ENCODE results near the gene TAF3.
"Not testable (repeated sequence)": the region's sequence is repeated elsewhere in the genome, so short reads cannot be mapped to it uniquely, and the experiment has no call there.

TAF3 gene

GRCh38 chr10:7818295-7819120, at the start of gene TAF3:
Gene TAF3, plus strand, starts transcription at chr10:7818505. Its CDS starts 205 bp downstream, at chr10:7818710.
- DNase-seq (ENCODE audit: low read depth): peak; percentile 29

- DNase-seq (ENCODE audit: low read depth): no peak
Measured at GRCh38 chr10:7773845-7774801, 44.2 kb upstream of the TAF3 start.

- DNase-seq (ENCODE audit: low read depth): no peak
Measured at GRCh38 chr10:7776777-7777176, 41.5 kb upstream of the TAF3 start.

- not testable (repeated sequence) for DNase-seq (ENCODE audit: low read depth)
Measured at GRCh38 chr10:7782194-7782593, 36.1 kb upstream of the TAF3 start.

- no peak for DNase-seq (ENCODE audit: low read depth)
Measured at GRCh38 chr10:7786430-7786829, 31.9 kb upstream of the TAF3 start.

- DNase-seq (ENCODE audit: low read depth): no peak
Measured at GRCh38 chr10:7787150-7787856, 31.0 kb upstream of the TAF3 start.

GRCh38 chr10:7787857-7788638, 30.3 kb upstream of the TAF3 start, which contains the start of the genes ATP5F1C and KIN:
Gene ATP5F1C, plus strand, starts transcription at chr10:7788177. Its CDS starts 31 bp downstream, at chr10:7788208.
Gene KIN, minus strand, starts transcription at chr10:7787993. Its CDS starts 60 bp downstream, at chr10:7787933.
- DNase-seq (ENCODE audit: low read depth): peak; percentile 82

- no peak for DNase-seq (ENCODE audit: low read depth)
Measured at GRCh38 chr10:7788639-7789286, 29.5 kb upstream of the TAF3 start.

GRCh38 chr10:7789390-7789789, 28.9 kb upstream of the TAF3 start:
- DNase-seq (ENCODE audit: low read depth): no peak

GRCh38 chr10:7792541-7792940, 25.8 kb upstream of the TAF3 start:
- DNase-seq (ENCODE audit: low read depth): no peak

GRCh38 chr10:7794251-7795026, 23.9 kb upstream of the TAF3 start:
- DNase-seq (ENCODE audit: low read depth): no peak

GRCh38 chr10:7795605-7796004, 22.7 kb upstream of the TAF3 start:
- DNase-seq (ENCODE audit: low read depth): no peak

- no peak for DNase-seq (ENCODE audit: low read depth)
Measured at GRCh38 chr10:7797582-7797981, 20.7 kb upstream of the TAF3 start.

GRCh38 chr10:7802606-7803005, 15.7 kb upstream of the TAF3 start:
- DNase-seq (ENCODE audit: low read depth): no peak

GRCh38 chr10:7804216-7804615, 14.1 kb upstream of the TAF3 start:
- DNase-seq (ENCODE audit: low read depth): no peak

- no peak for DNase-seq (ENCODE audit: low read depth)
Measured at GRCh38 chr10:7804741-7805140, 13.6 kb upstream of the TAF3 start.

GRCh38 chr10:7808686-7809267, 9.5 kb upstream of the TAF3 start:
- no peak for DNase-seq (ENCODE audit: low read depth)

GRCh38 chr10:7810443-7810842, 7.9 kb upstream of the TAF3 start:
- no peak for DNase-seq (ENCODE audit: low read depth)

GRCh38 chr10:7811000-7811399, 7.3 kb upstream of the TAF3 start:
- no peak for DNase-seq (ENCODE audit: low read depth)
